GM18907 (cell line): Measurements from ENCODE around the gene C9orf40.

ENCODE experiments used
- ATAC-seq: cut with Tn5 transposase; IDR thresholded peaks from one replicate; pipeline ENCODE4 v1.9.1; 2021; ENCODE audit warnings: mild to moderate bottlenecking, moderate library complexity; ENCODE audit not compliant: unreplicated experiment

Gene C9orf40

GRCh38 chr9:74952201-74953151 lies at the start of gene C9orf40:
C9orf40 (minus strand) TSS chr9:74952912; CDS start chr9:74952611, 301 bp downstream.
- ATAC-seq, result peak; percentile 95

GRCh38 chr9:75001719-75002421 lies 49.2 kb upstream of the C9orf40 start:
- ATAC-seq, result peak; percentile 92

- peak; percentile 60 for ATAC-seq
Observed at GRCh38 chr9:75000835-75001234, 48.1 kb upstream of the C9orf40 start.

GRCh38 chr9:74985041-74985440 lies 32.3 kb upstream of the C9orf40 start:
- no peak for ATAC-seq

GRCh38 chr9:74983709-74984108 lies 31.0 kb upstream of the C9orf40 start:
- no peak for ATAC-seq

DNA sequence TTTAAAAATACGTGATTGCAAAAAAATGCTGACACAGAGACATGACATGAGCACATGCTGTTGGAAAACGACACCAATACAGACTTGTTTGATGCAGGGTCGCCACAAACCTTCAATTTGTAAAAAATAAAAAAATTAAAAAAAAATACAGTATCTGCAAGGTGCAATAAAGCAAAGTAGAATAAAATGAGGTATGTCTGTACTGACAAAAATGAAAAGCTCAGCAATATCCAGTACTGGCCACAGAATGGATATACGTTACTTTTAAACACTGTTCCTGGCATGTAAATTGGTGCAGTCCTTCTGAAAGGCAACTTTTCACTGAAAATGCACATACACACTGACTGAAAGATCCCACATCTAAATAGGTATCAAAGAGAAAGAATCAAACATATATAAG lies 27.1 kb upstream of the C9orf40 start:
- no peak for ATAC-seq

DNA sequence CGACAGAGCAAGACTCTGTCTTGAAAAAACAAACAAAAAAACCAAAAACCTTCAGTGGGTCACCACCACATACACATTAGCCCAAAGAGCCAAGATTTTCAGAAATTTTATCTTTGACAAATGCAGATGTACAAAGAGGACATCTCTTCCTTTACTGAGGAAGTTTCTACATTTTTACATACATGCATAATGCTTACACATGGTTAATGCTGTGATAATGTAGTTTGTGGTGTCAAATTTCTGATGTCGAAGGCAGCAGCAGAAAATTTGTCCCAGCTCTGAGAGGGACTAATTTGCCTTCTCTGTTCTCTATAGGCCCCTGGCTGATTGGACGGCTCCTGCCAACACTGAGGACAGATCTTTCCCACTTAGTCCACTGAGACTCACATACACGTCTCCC lies 24.6 kb upstream of the C9orf40 start:
- ATAC-seq, result no peak

DNA sequence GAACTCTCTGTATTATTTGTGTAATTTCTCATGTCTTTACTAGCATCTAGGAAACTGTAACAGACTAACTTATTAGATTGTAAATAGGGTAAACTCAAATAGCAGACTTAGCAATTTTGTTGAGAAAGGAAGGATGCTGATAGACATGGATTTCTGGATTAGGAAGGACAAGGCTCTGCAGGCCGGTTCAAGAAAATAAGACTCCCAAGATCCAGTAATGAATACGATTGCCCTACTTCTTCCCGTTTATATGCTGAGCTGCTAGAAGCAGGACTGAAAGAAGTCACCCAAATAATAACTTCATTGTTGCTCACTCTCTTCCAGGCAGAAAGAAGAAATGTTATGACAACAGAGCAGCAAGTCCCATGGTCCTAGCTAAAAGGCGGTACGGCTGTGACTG lies 22.8 kb upstream of the C9orf40 start:
- no peak for ATAC-seq

DNA sequence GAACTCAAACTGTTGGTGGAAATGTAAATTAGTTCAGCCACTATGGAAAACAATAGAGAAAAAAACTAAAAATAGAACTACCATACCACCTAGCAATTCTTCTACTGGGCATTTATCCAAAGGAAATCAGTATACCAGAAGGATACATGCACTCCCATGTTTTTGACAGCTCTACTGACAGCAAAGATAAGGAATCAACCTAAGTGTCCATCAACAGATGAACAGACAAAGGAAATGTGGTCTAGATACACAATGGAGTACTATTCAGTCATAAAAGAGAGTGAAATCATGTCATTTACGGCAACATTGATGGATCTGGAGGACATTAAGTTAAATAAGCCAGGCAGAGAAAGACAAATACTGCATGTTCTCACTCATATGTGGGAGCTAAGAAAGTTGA lies 21.8 kb upstream of the C9orf40 start:
- ATAC-seq, result no peak

GRCh38 chr9:74973714-74974113 lies 21.0 kb upstream of the C9orf40 start:
- no peak for ATAC-seq

GRCh38 chr9:74963056-74963455 lies 10.3 kb upstream of the C9orf40 start:
- ATAC-seq, result no peak

- no peak for ATAC-seq
Observed at GRCh38 chr9:74961496-74961895, 8.8 kb upstream of the C9orf40 start.

DNA sequence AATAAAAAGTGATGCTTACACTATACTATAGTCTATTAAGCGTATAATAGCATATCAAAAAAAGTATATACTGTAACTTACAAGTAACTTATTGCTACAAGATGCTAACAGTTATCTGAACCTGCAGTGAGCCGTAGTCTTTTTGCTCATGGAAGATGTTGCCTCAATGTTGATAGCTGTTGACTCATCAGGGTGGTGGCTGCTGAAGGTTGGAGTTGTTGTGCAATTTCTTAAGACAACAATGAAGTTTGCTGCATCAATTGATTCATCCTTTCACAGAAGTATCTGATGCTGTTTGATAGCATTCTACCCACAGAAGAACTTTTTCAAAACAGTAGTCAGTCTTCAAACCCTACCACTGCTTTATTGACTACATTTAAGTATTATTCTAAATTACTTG lies 7.8 kb upstream of the C9orf40 start:
- ATAC-seq, result no peak

GRCh38 chr9:74958587-74958986 lies 5.9 kb upstream of the C9orf40 start:
- ATAC-seq, result no peak

DNA sequence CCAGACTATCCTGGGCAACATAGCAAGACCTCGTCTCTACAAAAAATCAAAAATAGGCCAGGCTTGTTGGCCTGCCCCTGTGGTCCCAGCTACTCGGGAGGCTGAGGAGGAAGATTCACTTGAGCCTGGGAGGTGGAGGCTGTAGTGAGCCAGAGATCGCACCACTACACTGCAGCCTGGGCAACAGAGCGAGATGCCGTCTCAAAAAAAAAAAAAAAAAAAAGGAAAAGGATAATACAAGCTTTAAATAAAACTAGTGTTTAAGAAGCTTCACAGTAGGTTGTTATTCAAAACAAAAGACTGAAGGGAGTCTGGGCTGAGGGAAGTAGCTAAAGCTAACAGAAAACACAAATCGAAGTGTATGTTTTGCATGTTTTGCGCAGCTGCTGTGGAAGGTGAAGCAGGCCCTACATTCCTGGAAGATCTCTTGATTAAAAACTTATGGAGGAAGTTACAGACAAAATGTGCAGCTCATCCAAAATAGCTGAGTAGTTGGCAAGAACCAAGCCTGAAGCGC lies 581 bp upstream of the C9orf40 start:
- ATAC-seq, result no peak

- peak; percentile 38 for ATAC-seq
Observed at GRCh38 chr9:74951725-74952151, 974 bp downstream of the C9orf40 start.

DNA sequence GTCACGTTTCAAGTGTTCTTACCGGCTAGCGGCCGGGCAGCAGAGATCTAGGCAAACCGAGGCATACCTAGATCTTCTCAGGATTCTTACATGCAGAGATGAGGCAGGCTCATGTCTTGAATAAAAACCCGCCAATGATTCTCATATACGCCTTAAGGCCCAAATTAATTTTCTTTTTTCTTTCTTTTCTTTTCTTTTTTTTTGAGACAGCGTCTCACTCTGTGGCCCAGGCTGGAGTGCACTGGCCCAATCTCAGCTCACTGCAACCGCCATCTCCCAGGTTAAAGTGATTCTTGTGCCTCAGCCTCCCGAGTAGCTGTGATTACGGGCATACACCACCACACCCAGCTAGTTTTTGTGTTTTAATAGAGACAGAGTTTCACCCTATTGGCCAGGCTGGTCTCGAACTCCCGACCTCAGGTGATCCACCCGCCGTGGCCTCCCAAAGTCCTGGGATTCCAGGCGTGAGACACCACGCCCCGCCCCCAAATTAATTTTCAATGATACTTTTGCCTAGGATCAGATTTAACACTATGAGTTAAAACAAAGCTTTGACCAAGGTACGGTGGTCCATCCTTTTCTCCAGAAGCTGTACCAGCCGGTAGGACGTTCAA lies 1.5 kb downstream of the C9orf40 start:
- ATAC-seq, result no peak

DNA sequence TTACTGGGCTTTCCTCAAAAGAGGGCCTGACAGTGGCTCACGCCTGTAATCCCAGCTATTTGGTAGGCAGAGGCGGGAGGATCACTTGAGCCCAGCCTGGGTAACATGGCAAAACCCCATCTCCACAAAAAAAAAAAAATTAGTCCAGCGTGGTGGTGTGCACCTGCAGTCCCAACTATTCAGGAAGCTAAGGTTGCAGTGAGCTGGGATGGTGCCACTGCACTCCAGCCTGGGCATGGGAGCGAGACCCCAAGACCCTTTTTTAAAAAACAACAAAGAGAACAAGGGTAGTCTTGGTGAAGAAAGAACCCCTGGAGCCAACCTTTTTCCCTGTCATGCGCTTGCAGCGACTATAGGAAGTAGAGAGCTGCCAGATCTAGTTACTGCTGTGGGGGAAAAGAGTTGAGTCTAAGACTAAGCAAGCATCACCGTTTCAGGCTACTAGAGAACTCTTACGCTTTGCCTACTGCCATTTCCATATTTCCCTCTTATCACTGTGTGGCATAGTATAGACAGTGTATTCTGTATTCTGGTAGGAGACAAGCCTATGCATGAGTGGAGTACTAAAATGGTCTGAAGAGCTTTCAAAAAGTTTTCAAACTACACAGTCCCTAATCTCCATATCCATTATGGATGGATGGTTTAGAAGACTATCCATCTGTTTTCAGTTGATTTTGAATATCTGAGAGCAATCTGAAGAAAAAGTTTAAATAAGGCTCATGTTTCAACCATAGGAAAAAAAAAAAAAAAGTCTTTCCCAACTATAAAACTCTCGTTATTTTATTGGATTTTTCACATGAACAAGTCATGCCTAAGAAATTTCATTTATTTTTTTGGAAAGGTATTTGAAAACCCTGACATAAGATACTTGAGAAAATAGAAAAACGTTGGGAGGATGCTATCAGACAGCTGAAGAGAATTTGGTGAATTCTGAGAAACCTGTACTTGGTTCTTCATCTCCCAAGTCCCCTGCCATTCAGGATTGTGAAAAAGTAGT lies 2.6 kb downstream of the C9orf40 start:
- ATAC-seq, result no peak

- ATAC-seq, result no peak
Observed at GRCh38 chr9:74948937-74949336, 3.8 kb downstream of the C9orf40 start.

- no peak for ATAC-seq
Observed at GRCh38 chr9:74946686-74947085, 6.0 kb downstream of the C9orf40 start.
